DND-41 (cell line): ENCODE measurements around the gene JAML.

Experiments
- EZH2 ChIP-seq: IDR thresholded peaks from 3 replicates; pipeline ENCODE4 v1.6.1; 2012; ENCODE audit warnings: borderline replicate concordance, low read depth, mild to moderate bottlenecking, moderate library complexity, low read length, inconsistent platforms; ENCODE audit not compliant: severe bottlenecking
- TF ChIP-seq, protein P1 (sequence below): IDR thresholded peaks from 2 replicates; pipeline ENCODE4 v1.5.1; 2012; ENCODE audit warnings: borderline replicate concordance, low read length, moderate library complexity, mild to moderate bottlenecking; ENCODE audit not compliant: poor library complexity, severe bottlenecking; ENCODE audit errors: extremely low read depth

GRCh38 chr11:118157186-118157895 is 67.5 kb downstream of the JAML start:
- TF ChIP-seq, protein P1, sequence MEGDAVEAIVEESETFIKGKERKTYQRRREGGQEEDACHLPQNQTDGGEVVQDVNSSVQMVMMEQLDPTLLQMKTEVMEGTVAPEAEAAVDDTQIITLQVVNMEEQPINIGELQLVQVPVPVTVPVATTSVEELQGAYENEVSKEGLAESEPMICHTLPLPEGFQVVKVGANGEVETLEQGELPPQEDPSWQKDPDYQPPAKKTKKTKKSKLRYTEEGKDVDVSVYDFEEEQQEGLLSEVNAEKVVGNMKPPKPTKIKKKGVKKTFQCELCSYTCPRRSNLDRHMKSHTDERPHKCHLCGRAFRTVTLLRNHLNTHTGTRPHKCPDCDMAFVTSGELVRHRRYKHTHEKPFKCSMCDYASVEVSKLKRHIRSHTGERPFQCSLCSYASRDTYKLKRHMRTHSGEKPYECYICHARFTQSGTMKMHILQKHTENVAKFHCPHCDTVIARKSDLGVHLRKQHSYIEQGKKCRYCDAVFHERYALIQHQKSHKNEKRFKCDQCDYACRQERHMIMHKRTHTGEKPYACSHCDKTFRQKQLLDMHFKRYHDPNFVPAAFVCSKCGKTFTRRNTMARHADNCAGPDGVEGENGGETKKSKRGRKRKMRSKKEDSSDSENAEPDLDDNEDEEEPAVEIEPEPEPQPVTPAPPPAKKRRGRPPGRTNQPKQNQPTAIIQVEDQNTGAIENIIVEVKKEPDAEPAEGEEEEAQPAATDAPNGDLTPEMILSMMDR = no peak
- peak; percentile 19 for TF ChIP-seq EZH2
